ENCODE data around the gene THRB. TPM values are rescaled to one million over a fixed set of nuclear protein-coding genes. Genes with fewer than 3 reads are reported as not detected.
"Not testable (repeated sequence)": the region's sequence is repeated elsewhere in the genome, so short reads cannot be mapped to it uniquely, and the experiment has no call there.

The THRB gene
- total RNA-seq, 1 donor = 0.94 TPM

GRCh38 chr3:24401090-24401810, 93.4 kb downstream of the THRB start:
- Histone ChIP-seq H3K4me3 (ENCODE audit: low read length) (no peak overlapping the region), H3K9me3 (ENCODE audit: low read depth, low read length) (no peaks in the 10 kb centered on the region), H3K4me1 (ENCODE audit: insufficient read depth, low read length) (no peaks in the 10 kb centered on the region), H3K27me3 (ENCODE audit: insufficient read depth, low read length) (no peaks in the 10 kb centered on the region)

- no peak overlapping the region for H3K4me3 ChIP-seq (ENCODE audit: low read length)
- no peaks in the 10 kb centered on the region for H3K9me3 ChIP-seq (ENCODE audit: low read depth, low read length)
- H3K4me1 ChIP-seq (ENCODE audit: insufficient read depth, low read length) = no peaks in the 10 kb centered on the region
- H3K27me3 ChIP-seq (ENCODE audit: insufficient read depth, low read length) = no peaks in the 10 kb centered on the region
Observed at GRCh38 chr3:24400450-24400849, 94.2 kb downstream of the THRB start.

- no peak overlapping the region for H3K4me3 ChIP-seq (ENCODE audit: low read length)
Observed at GRCh38 chr3:24400015-24400414, 94.6 kb downstream of the THRB start.

GRCh38 chr3:24399614-24400013, 95.0 kb downstream of the THRB start:
- Histone ChIP-seq H3K9me3 (ENCODE audit: low read depth, low read length) (no peaks in the 10 kb centered on the region), H3K27me3 (ENCODE audit: insufficient read depth, low read length) (no peaks in the 10 kb centered on the region), H3K4me1 (ENCODE audit: insufficient read depth, low read length) (no peaks in the 10 kb centered on the region), H3K4me3 (ENCODE audit: low read length) (no peak overlapping the region)

More at GRCh38 chr3:24400015-24400414, 94.6 kb downstream of the THRB start:
- H3K9me3 ChIP-seq (ENCODE audit: low read depth, low read length) = no peaks in the 10 kb centered on the region
- no peaks in the 10 kb centered on the region for H3K27me3 ChIP-seq (ENCODE audit: insufficient read depth, low read length)
- H3K4me1 ChIP-seq (ENCODE audit: insufficient read depth, low read length) = no peaks in the 10 kb centered on the region

- not testable (repeated sequence) for H3K4me1 ChIP-seq (ENCODE audit: insufficient read depth, low read length); H3K9me3 ChIP-seq (ENCODE audit: low read depth, low read length); H3K27me3 ChIP-seq (ENCODE audit: insufficient read depth, low read length); H3K4me3 ChIP-seq (ENCODE audit: low read length)
Observed at GRCh38 chr3:24398712-24399111, 95.9 kb downstream of the THRB start.

- Histone ChIP-seq H3K4me1 (ENCODE audit: insufficient read depth, low read length) (no peaks in the 10 kb centered on the region), H3K9me3 (ENCODE audit: low read depth, low read length) (no peaks in the 10 kb centered on the region), H3K4me3 (ENCODE audit: low read length) (no peak overlapping the region), H3K27me3 (ENCODE audit: insufficient read depth, low read length) (no peaks in the 10 kb centered on the region)
Observed at GRCh38 chr3:24396338-24396737, 98.3 kb downstream of the THRB start.

- no peaks in the 10 kb centered on the region for H3K4me1 ChIP-seq (ENCODE audit: insufficient read depth, low read length)
Observed at GRCh38 chr3:24394754-24395153, 99.9 kb downstream of the THRB start.

GRCh38 chr3:24393316-24393715, 101.3 kb downstream of the THRB start:
- H3K9me3 ChIP-seq (ENCODE audit: low read depth, low read length) = no peaks in the 10 kb centered on the region
- H3K4me1 ChIP-seq (ENCODE audit: insufficient read depth, low read length) = no peaks in the 10 kb centered on the region
- no peaks in the 10 kb centered on the region for H3K27me3 ChIP-seq (ENCODE audit: insufficient read depth, low read length)
- H3K4me3 ChIP-seq (ENCODE audit: low read length) = no peak overlapping the region

More at GRCh38 chr3:24394754-24395153, 99.9 kb downstream of the THRB start:
- Histone ChIP-seq H3K9me3 (ENCODE audit: low read depth, low read length) (no peaks in the 10 kb centered on the region), H3K27me3 (ENCODE audit: insufficient read depth, low read length) (no peaks in the 10 kb centered on the region), H3K4me3 (ENCODE audit: low read length) (no peak overlapping the region)

GRCh38 chr3:24390169-24391130, 104.2 kb downstream of the THRB start:
- Histone ChIP-seq H3K4me1 (ENCODE audit: insufficient read depth, low read length) (no peaks in the 10 kb centered on the region), H3K4me3 (ENCODE audit: low read length) (no peak overlapping the region), H3K9me3 (ENCODE audit: low read depth, low read length) (no peaks in the 10 kb centered on the region), H3K27me3 (ENCODE audit: insufficient read depth, low read length) (no peaks in the 10 kb centered on the region)

GRCh38 chr3:24389108-24390090, 105.3 kb downstream of the THRB start:
- Histone ChIP-seq H3K4me1 (ENCODE audit: insufficient read depth, low read length) (no peaks in the 10 kb centered on the region), H3K27me3 (ENCODE audit: insufficient read depth, low read length) (no peaks in the 10 kb centered on the region), H3K4me3 (ENCODE audit: low read length) (no peak overlapping the region), H3K9me3 (ENCODE audit: low read depth, low read length) (no peaks in the 10 kb centered on the region)

GRCh38 chr3:24388611-24389010, 106.0 kb downstream of the THRB start:
- Histone ChIP-seq H3K27me3 (ENCODE audit: insufficient read depth, low read length) (no peaks in the 10 kb centered on the region), H3K9me3 (ENCODE audit: low read depth, low read length) (no peaks in the 10 kb centered on the region), H3K4me1 (ENCODE audit: insufficient read depth, low read length) (no peaks in the 10 kb centered on the region), H3K4me3 (ENCODE audit: low read length) (no peak overlapping the region)

GRCh38 chr3:24388159-24388558, 106.5 kb downstream of the THRB start:
- Histone ChIP-seq H3K27me3 (ENCODE audit: insufficient read depth, low read length) (no peaks in the 10 kb centered on the region), H3K9me3 (ENCODE audit: low read depth, low read length) (no peaks in the 10 kb centered on the region), H3K4me1 (ENCODE audit: insufficient read depth, low read length) (no peaks in the 10 kb centered on the region), H3K4me3 (ENCODE audit: low read length) (no peak overlapping the region)

GRCh38 chr3:24387493-24387892, 107.2 kb downstream of the THRB start:
- no peak overlapping the region for H3K4me3 ChIP-seq (ENCODE audit: low read length)

GRCh38 chr3:24387000-24387399, 107.7 kb downstream of the THRB start:
- Histone ChIP-seq H3K4me3 (ENCODE audit: low read length) (no peak overlapping the region), H3K27me3 (ENCODE audit: insufficient read depth, low read length) (no peaks in the 10 kb centered on the region), H3K4me1 (ENCODE audit: insufficient read depth, low read length) (no peaks in the 10 kb centered on the region), H3K9me3 (ENCODE audit: low read depth, low read length) (no peaks in the 10 kb centered on the region)

More at GRCh38 chr3:24387493-24387892, 107.2 kb downstream of the THRB start:
- H3K4me1 ChIP-seq (ENCODE audit: insufficient read depth, low read length) = no peaks in the 10 kb centered on the region
- no peaks in the 10 kb centered on the region for H3K9me3 ChIP-seq (ENCODE audit: low read depth, low read length)
- no peaks in the 10 kb centered on the region for H3K27me3 ChIP-seq (ENCODE audit: insufficient read depth, low read length)
